Ureter (tissue), 1 donor: ENCODE results near the gene B3GNT9. TPM values are rescaled to one million over a fixed set of nuclear protein-coding genes. Genes with fewer than 3 reads are reported as not detected.
"Not testable (repeated sequence)": the region's sequence is repeated elsewhere in the genome, so short reads cannot be mapped to it uniquely, and the experiment has no call there.

Experiments used
- DNase-seq: peaks from one replicate; pipeline ENCODE4 v3.0.0-alpha.2; 2020; ENCODE audit warnings: low spot score
- total RNA-seq: library from RNA; stranded (reverse); gene quantifications from one replicate; pipeline ENCODE4 v1.2.4, GENCODE V29; 2023
- donor health status: DM: yes; HTN: yes; CAD: no.

B3GNT9 gene
- total RNA-seq, 1 donor from 2014 or later: 14.5 TPM

- no peak for DNase-seq
Observed at GRCh38 chr16:67150047-67150832, 558 bp downstream of the B3GNT9 start.

- DNase-seq: no peak
Observed at GRCh38 chr16:67149276-67150046, 1.3 kb downstream of the B3GNT9 start.

- DNase-seq: no peak
Observed at GRCh38 chr16:67148656-67149275, 2.0 kb downstream of the B3GNT9 start.

GRCh38 chr16:67148221-67148620 lies 2.6 kb downstream of the B3GNT9 start:
- DNase-seq: no peak

- no peak for DNase-seq
Observed at GRCh38 chr16:67147437-67148140, 3.2 kb downstream of the B3GNT9 start.

- DNase-seq: no peak
Observed at GRCh38 chr16:67146523-67147357, 4.1 kb downstream of the B3GNT9 start.

GRCh38 chr16:67145746-67146145 lies 5.1 kb downstream of the B3GNT9 start:
- no peak for DNase-seq

GRCh38 chr16:67144943-67145342 lies 5.9 kb downstream of the B3GNT9 start:
- no peak for DNase-seq

- no peak for DNase-seq
Observed at GRCh38 chr16:67142342-67142741, 8.5 kb downstream of the B3GNT9 start.

GRCh38 chr16:67141391-67141790 lies 9.4 kb downstream of the B3GNT9 start:
- DNase-seq: no peak

GRCh38 chr16:67137605-67138004 lies 13.2 kb downstream of the B3GNT9 start:
- DNase-seq: no peak

GRCh38 chr16:67129422-67129821 lies 21.4 kb downstream of the B3GNT9 start:
- DNase-seq: no peak

GRCh38 chr16:67128887-67129286 lies 21.9 kb downstream of the B3GNT9 start:
- no peak for DNase-seq

- no peak for DNase-seq
Observed at GRCh38 chr16:67128417-67128816, 22.4 kb downstream of the B3GNT9 start.

- not testable (repeated sequence) for DNase-seq
Observed at GRCh38 chr16:67122799-67123198, 28.0 kb downstream of the B3GNT9 start.

- DNase-seq: no peak
Observed at GRCh38 chr16:67120025-67120424, 30.8 kb downstream of the B3GNT9 start.

- no peak for DNase-seq
Observed at GRCh38 chr16:67117716-67118115, 33.1 kb downstream of the B3GNT9 start.

GRCh38 chr16:67116388-67117311 lies 34.1 kb downstream of the B3GNT9 start:
- DNase-seq: no peak

GRCh38 chr16:67115639-67116038 lies 35.2 kb downstream of the B3GNT9 start:
- no peak for DNase-seq

GRCh38 chr16:67114793-67115192 lies 36.0 kb downstream of the B3GNT9 start:
- no peak for DNase-seq
